Activated CD8-positive, alpha-beta memory T cell treated with anti-CD3 and anti-CD28 coated beads for 1 hour (primary cell): ENCODE results near the gene TEX35.
"Not testable (repeated sequence)": the region's sequence is repeated elsewhere in the genome, so short reads cannot be mapped to it uniquely, and the experiment has no call there.

Experiments used
- DNase-seq, 2 donors: peaks; one replicate each; pipeline ENCODE4 v3.0.0-alpha.2; 2020; ENCODE audit warnings: low read depth in 1 of 2; ENCODE audit errors: extremely low read depth in 1 of 2

Gene TEX35

GRCh38 chr1:178539291-178539690, 26.4 kb downstream of the TEX35 start:
- no peak for DNase-seq

DNA sequence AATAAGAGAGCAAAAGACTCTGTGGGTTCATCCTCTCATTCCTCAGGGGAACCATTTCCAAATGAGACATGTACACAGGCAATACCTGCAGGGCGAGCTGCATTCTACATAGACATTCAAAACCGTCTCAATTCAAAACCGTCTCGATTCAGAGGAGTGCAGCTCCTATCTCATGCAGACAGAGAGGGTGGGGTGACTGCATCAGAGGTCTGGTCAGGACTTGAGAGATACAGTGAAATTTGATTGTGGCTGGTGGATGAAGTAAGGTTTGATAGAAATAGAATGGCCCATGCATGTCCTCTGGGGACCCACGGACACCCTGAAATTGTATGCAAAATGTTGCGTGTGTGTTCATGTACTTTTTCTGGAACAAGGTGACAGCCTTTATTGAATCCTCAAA, 27.3 kb downstream of the TEX35 start:
- no peak for DNase-seq

- DNase-seq, result no peak
Measured at GRCh38 chr1:178540646-178541045, 27.7 kb downstream of the TEX35 start.

GRCh38 chr1:178541379-178541778, 28.5 kb downstream of the TEX35 start:
- no peak for DNase-seq

DNA sequence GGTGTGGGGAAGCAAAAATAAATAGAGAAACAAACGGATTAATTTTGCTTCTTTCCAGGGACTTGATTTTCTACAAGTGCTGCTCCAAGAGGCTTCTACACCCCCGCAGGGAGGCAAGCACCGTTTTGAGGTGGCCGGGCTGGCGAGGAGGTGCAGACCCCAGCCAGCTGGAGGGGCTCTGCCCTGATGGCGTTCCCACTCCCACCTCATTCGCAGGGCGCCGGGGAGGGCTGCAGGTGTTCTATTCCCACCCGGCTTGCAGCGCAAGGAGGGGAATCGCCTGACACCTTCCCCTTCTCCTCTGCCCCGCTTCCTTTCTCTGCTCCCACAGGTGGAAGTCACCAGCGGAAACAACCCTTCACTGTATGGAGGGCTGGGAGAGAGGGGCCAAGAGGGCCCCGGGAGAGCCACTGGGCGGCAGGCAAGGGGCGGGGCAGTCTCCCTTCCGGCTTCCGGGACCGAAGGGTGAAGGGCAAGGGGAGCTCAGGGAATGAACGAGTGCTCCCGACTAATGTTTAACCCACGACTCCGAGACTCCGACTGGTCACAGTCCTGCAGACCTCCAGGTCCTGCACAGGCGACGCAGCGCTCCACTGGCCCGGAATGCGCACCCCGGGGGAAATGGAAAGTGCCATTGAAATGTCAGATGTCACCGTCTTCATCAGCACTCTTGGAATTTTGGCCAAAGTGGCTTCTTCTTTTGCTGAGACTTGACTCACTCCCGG, 29.1 kb downstream of the TEX35 start:
- DNase-seq, result peak in 1 of 2 donors; percentile 14

GRCh38 chr1:178542554-178543289, 29.8 kb downstream of the TEX35 start:
- peak; percentile 31 to 75 for DNase-seq

DNA sequence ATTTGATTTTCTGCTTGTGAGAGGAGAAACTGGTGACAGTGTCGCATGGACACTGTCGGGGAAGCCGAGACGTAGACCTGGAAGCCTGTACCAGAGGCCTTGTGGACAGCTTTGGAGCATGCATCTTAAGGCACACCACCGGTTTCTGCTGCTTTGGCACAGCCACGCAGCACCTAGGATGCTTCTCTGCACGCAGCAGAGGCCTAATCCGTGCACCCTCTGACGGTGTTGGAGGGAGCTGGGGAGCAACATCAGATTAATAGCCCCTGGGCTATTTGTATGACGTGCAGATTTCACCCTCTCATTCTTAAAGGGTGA, 30.3 kb downstream of the TEX35 start:
- DNase-seq, result no peak

GRCh38 chr1:178544531-178544930, 31.6 kb downstream of the TEX35 start:
- DNase-seq, result no peak

- DNase-seq, result no peak
Measured at GRCh38 chr1:178548108-178548507, 35.2 kb downstream of the TEX35 start.

DNA sequence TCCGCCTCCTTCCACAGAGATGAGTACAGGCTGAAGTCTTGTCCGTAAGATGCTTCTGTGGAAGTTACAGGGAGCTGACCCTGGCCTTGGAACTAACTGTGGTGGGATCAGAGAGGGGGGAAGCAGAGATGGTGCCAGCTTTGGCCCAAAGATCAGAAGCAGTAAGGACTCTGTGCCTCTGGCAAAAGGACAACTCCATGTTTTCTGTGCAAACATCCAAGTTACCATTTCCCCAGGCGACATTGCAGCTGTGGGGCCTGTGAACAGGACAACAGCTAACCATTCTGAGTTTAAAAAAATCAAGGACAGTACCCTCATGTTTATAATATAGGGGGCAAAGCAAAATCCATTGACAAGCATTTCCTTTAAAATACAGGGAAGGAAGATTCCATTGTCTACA, 38.4 kb downstream of the TEX35 start:
- no peak for DNase-seq

DNA sequence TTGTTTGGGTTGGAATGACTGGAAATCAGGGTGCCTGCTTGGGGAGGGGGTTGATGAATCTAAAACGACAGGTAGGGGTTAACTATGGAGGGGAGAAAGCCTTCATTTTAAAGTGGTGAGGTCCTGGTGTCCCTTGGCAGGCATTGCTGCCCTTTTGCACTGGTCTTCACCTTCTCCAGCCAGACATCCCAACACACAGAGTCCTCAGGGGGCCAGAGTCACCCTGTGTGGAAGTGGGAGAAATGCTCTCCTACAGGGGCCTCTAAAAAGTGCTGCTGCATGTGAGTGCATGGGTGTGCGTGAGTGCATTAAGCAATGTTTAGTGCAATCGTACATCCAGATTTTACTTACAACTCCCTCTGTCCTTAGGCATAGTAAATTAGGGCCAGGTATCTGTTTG, 39.0 kb downstream of the TEX35 start:
- DNase-seq, result no peak

- no peak for DNase-seq
Measured at GRCh38 chr1:178552856-178553255, 39.9 kb downstream of the TEX35 start.

GRCh38 chr1:178554351-178554750, 41.4 kb downstream of the TEX35 start:
- not testable (repeated sequence) for DNase-seq

- not testable (repeated sequence) for DNase-seq
Measured at GRCh38 chr1:178555613-178556012, 42.7 kb downstream of the TEX35 start.

- DNase-seq, result not testable (repeated sequence)
Measured at GRCh38 chr1:178558816-178559215, 45.9 kb downstream of the TEX35 start.

GRCh38 chr1:178560871-178561376, 48.0 kb downstream of the TEX35 start:
- no peak for DNase-seq

- DNase-seq, result no peak
Measured at GRCh38 chr1:178563099-178563820, 50.4 kb downstream of the TEX35 start.

GRCh38 chr1:178564086-178564782, 51.3 kb downstream of the TEX35 start:
- no peak for DNase-seq

DNA sequence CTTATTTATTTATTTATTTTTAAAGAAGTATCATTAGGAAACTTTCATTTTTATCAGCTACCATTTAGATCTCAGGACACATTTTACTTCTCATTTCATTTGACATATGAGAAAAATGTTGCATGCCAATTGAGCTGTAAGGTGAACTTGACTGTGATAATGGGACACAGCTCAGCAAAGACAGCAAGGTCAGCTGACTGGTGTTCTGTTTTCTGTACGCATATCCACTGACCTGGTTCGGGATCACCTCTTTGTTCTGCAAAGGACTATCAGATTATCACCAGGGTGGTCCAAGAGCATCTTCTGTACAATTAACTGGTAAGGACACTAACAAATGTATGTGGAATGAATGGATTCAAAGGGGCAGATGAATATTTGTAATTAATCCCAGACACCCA, 51.9 kb downstream of the TEX35 start:
- DNase-seq, result no peak

DNA sequence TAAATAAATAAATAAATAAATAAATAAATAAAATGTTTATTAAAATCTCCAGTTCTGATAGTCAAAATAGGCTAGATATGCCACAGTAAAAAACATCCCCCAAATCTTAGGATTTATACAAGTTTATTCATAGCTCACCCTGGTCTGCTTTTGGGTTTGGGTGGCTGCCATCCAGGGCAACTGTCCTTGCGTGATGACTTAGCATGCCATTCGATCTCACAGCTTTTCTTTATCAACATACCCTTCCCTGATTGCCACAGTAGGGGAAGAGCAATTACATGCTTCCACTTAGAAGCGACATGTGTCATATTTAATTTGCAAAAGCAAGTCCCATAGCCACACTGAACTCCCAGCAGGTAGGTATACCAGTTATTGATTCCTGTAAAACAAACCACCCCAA, 52.7 kb downstream of the TEX35 start:
- DNase-seq, result no peak

DNA sequence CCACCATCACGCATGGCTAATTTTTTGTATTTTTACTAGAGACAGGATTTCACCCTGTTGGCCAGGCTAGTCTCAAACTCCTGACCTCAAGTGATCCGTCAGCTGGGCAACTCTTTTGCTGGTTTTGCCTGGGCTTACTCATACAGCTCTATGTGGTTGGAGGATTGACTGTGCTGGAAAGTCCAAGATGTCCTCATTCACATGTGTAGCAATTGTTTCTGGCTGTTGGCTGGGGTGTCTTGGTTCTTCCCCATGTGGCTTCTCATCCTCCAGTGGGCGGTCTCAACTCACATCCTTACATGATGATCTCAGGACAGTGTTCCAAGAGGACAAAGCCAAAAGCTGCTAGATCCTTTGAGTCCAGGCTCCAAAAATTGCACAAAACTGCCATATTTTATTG, 53.3 kb downstream of the TEX35 start:
- no peak for DNase-seq
